Prostate gland (tissue), 2 donors: ENCODE data around the gene HOXB6.

Experiments used
- POLR2A ChIP-seq: fragments of 450-650 bp; IDR thresholded peaks from one replicate; pipeline ENCODE4 v1.6.1; 2016; ENCODE audit warnings: antibody characterized with exemption, mild to moderate bottlenecking
- POLR2AphosphoS5 ChIP-seq: sonication (generic); formaldehyde crosslinking; IDR thresholded peaks from one replicate; pipeline ENCODE4 v1.6.1; 2017; ENCODE audit warnings: antibody characterized with exemption
- TF ChIP-seq, protein P1 (sequence below), 4 experiments: fragments of 200-600 bp in 2 of 4; fragments of 450-650 bp in 2 of 4; sonication (generic) in 2 of 4; IDR thresholded peaks; 1 replicate in 3 of 4; 2 replicates in 1 of 4; pipeline ENCODE4 v1.5.1; 2016 to 2019; ENCODE audit warnings: antibody characterized with exemption in 4 of 4, mild to moderate bottlenecking in 2 of 4, moderate library complexity in 2 of 4

DNA sequence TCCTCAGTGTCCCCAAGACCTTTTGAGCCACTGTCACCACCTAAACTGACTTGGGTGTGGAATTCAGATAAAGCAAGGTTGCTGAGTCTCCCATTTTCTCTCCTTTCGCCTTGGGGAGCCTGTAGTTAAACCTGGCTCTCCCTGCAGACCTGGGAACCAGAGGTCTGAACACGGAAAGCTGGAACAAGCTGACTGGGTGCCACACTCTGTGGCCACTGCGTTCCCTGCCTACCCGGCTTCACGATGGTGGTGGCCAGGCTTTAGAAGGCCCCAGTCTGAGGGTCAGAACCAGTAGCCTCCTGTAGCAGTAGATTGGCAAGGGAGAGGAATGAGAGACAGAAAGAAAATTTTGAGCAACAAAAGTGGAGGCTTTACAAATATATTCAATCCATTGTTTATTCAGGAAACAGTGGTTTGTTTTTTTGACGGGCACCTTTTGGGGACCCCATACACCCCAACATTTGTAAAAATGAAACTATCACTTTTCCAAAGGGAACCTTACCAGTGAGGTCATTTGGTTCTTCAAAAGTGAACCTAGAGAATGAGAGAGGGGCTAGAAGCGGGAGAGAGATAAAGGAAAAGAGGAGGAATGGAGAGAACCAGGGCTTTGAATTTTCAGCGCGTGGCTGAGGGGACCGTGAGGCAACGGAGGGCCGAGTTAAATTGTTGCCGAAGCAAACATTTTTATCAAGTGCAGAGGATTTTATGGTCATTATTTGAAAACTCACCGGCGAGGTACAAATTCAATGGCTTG, 12.1 kb upstream of the HOXB6 start:
- TF ChIP-seq, protein P1, sequence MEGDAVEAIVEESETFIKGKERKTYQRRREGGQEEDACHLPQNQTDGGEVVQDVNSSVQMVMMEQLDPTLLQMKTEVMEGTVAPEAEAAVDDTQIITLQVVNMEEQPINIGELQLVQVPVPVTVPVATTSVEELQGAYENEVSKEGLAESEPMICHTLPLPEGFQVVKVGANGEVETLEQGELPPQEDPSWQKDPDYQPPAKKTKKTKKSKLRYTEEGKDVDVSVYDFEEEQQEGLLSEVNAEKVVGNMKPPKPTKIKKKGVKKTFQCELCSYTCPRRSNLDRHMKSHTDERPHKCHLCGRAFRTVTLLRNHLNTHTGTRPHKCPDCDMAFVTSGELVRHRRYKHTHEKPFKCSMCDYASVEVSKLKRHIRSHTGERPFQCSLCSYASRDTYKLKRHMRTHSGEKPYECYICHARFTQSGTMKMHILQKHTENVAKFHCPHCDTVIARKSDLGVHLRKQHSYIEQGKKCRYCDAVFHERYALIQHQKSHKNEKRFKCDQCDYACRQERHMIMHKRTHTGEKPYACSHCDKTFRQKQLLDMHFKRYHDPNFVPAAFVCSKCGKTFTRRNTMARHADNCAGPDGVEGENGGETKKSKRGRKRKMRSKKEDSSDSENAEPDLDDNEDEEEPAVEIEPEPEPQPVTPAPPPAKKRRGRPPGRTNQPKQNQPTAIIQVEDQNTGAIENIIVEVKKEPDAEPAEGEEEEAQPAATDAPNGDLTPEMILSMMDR (IDR thresholded peaks at IDR 0.05): no peak
- TF ChIP-seq POLR2A (no peak), POLR2AphosphoS5 (no peak)
